ENCODE results near the gene KLHDC4. TPM values are rescaled to one million over a fixed set of nuclear protein-coding genes. Genes with fewer than 3 reads are reported as not detected.
"Not testable (repeated sequence)": the region's sequence is repeated elsewhere in the genome, so short reads cannot be mapped to it uniquely, and the experiment has no call there.

KLHDC4 gene
- total RNA-seq = 11.3 and 19.0 TPM in 2 replicates

- peak; percentile 87 to 92 for DNase-seq (ENCODE audit: low read depth in 2 of 2)
Measured at GRCh38 chr16:87765776-87766484, at the start of gene KLHDC4. Gene KLHDC4 (minus strand): TSS chr16:87765986. CDS start chr16:87765890, 96 bp downstream.

GRCh38 chr16:87815567-87815966 lies 49.8 kb upstream of the KLHDC4 start:
- DNase-seq (ENCODE audit: low read depth in 2 of 2) = no peak

GRCh38 chr16:87812200-87812656 lies 46.4 kb upstream of the KLHDC4 start:
- peak in 1 of 2 donors; percentile 70 for DNase-seq (ENCODE audit: low read depth in 2 of 2)

- DNase-seq (ENCODE audit: low read depth in 2 of 2) = not testable (repeated sequence)
Measured at GRCh38 chr16:87811454-87811853, 45.7 kb upstream of the KLHDC4 start.

- DNase-seq (ENCODE audit: low read depth in 2 of 2) = peak; percentile 39 to 41
Measured at GRCh38 chr16:87809150-87809902, 43.5 kb upstream of the KLHDC4 start.

GRCh38 chr16:87808108-87808507 lies 42.3 kb upstream of the KLHDC4 start:
- no peak for DNase-seq (ENCODE audit: low read depth in 2 of 2)

GRCh38 chr16:87806641-87807546 lies 41.1 kb upstream of the KLHDC4 start:
- peak; percentile 60 to 84 for DNase-seq (ENCODE audit: low read depth in 2 of 2)

- peak in 1 of 2 donors; percentile 19 for DNase-seq (ENCODE audit: low read depth in 2 of 2)
Measured at GRCh38 chr16:87806261-87806640, 40.5 kb upstream of the KLHDC4 start.

GRCh38 chr16:87803385-87803784 lies 37.6 kb upstream of the KLHDC4 start:
- no peak for DNase-seq (ENCODE audit: low read depth in 2 of 2)

- no peak for DNase-seq (ENCODE audit: low read depth in 2 of 2)
Measured at GRCh38 chr16:87802670-87803069, 36.9 kb upstream of the KLHDC4 start.

GRCh38 chr16:87801679-87802259 lies 36.0 kb upstream of the KLHDC4 start:
- DNase-seq (ENCODE audit: low read depth in 2 of 2) = no peak

GRCh38 chr16:87800497-87800896 lies 34.7 kb upstream of the KLHDC4 start:
- DNase-seq (ENCODE audit: low read depth in 2 of 2) = no peak

- no peak for DNase-seq (ENCODE audit: low read depth in 2 of 2)
Measured at GRCh38 chr16:87795336-87795735, 29.6 kb upstream of the KLHDC4 start.

GRCh38 chr16:87794485-87795078 lies 28.8 kb upstream of the KLHDC4 start:
- DNase-seq (ENCODE audit: low read depth in 2 of 2) = no peak

GRCh38 chr16:87792205-87792565 lies 26.4 kb upstream of the KLHDC4 start:
- DNase-seq (ENCODE audit: low read depth in 2 of 2) = no peak

GRCh38 chr16:87791295-87792204 lies 25.8 kb upstream of the KLHDC4 start:
- DNase-seq (ENCODE audit: low read depth in 2 of 2) = no peak

GRCh38 chr16:87790292-87791100 lies 24.7 kb upstream of the KLHDC4 start:
- DNase-seq (ENCODE audit: low read depth in 2 of 2) = no peak

GRCh38 chr16:87789437-87790291 lies 23.9 kb upstream of the KLHDC4 start:
- DNase-seq (ENCODE audit: low read depth in 2 of 2) = peak in 1 of 2 donors; percentile 36

All from lung microvascular endothelial cell (primary cell).